Spleen (tissue), 7 donors: ENCODE measurements around the gene FADS1.

Experiments used
- CTCF ChIP-seq, 11 experiments: fragments of 200-600 bp in 7 of 11; fragments of 450-650 bp in 4 of 11; sonication (generic) in 4 of 11; IDR thresholded peaks in 8 of 11; conservative IDR thresholded peaks in 3 of 11; 1 replicate in 7 of 11; 2 replicates in 4 of 11; pipeline versions ENCODE4 v1.4.0 to v1.8.0; 2016 to 2021; ENCODE audit warnings: antibody characterized with exemption in 11 of 11, inconsistent platforms in 4 of 11, mild to moderate bottlenecking in 1 of 11
- POLR2A ChIP-seq, 3 donors: fragments of 450-650 bp; IDR thresholded peaks; one replicate each; pipeline ENCODE4 v1.5.1; 2017; ENCODE audit warnings: antibody characterized with exemption in 3 of 3, mild to moderate bottlenecking in 1 of 3
- donor health status: DM: no; HTN: no; CAD: no; lungs with moderate emphysema.
- donor health status: DM: no; HTN: no; CAD: no.
- donor health status: DM: no; HTN: no; CAD: no.

GRCh38 chr11:61851113-61851899 lies 34.5 kb upstream of the FADS1 start:
- TF ChIP-seq CTCF (IDR thresholded peaks at IDR 0.05 in 8 of 11, conservative IDR thresholded peaks at IDR 0.05 in 3 of 11) (no peak), POLR2A (IDR thresholded peaks at IDR 0.05) (no peak)
